Activated CD4-positive, alpha-beta memory T cell treated with anti-CD3 and anti-CD28 coated beads, Interleukin-2, amount 10 ng/mL, durations not matched to agents 7 days and 5 days (primary cell): Measurements from ENCODE around the gene GIGYF2. TPM values are rescaled to one million over a fixed set of nuclear protein-coding genes. Genes with fewer than 3 reads are reported as not detected.

Source experiments
- CTCF ChIA-PET: fragments of 350-600 bp; sonication (Branson Sonifier 250); formaldehyde crosslinking; loops from one replicate; lab custom pipeline; 2021; ENCODE audit warnings: antibody characterized with exemption, inconsistent platforms; lab: Charles Lee
- POLR2A ChIA-PET: fragments of 350-600 bp; sonication (Branson Sonifier 250); formaldehyde crosslinking; loops from one replicate; lab custom pipeline; 2021; ENCODE audit warnings: antibody characterized with exemption; lab: Charles Lee
- DNase-seq: peaks from one replicate; pipeline ENCODE4 v3.0.0-alpha.2; 2020
- H3K27ac Mint-ChIP-seq: one replicate; pipeline ENCODE4 v1.8.0; 2021; ENCODE audit warnings: mild to moderate bottlenecking, mixed read lengths
- H3K27me3 Mint-ChIP-seq: one replicate; pipeline ENCODE4 v1.8.0; 2021; ENCODE audit warnings: mixed read lengths
- H3K36me3 Mint-ChIP-seq: one replicate; pipeline ENCODE4 v1.8.0; 2021; ENCODE audit warnings: low read depth, mixed read lengths
- H3K4me1 Mint-ChIP-seq: one replicate; pipeline ENCODE4 v1.8.0; 2021; ENCODE audit warnings: mixed read lengths
- H3K4me3 Mint-ChIP-seq: one replicate; pipeline ENCODE4 v1.8.0; 2021; ENCODE audit warnings: mild to moderate bottlenecking, mixed read lengths
- H3K9me3 Mint-ChIP-seq: one replicate; pipeline ENCODE4 v1.8.0; 2021; ENCODE audit warnings: mixed read lengths
- total RNA-seq, 2 experiments: library from RNA; stranded (reverse); gene quantifications; one replicate each; pipeline ENCODE4 v1.2.3, GENCODE V29; 2021

GIGYF2 gene
- total RNA-seq, 2 experiments from 2014 or later = 56.5 to 59.9 TPM

DNA sequence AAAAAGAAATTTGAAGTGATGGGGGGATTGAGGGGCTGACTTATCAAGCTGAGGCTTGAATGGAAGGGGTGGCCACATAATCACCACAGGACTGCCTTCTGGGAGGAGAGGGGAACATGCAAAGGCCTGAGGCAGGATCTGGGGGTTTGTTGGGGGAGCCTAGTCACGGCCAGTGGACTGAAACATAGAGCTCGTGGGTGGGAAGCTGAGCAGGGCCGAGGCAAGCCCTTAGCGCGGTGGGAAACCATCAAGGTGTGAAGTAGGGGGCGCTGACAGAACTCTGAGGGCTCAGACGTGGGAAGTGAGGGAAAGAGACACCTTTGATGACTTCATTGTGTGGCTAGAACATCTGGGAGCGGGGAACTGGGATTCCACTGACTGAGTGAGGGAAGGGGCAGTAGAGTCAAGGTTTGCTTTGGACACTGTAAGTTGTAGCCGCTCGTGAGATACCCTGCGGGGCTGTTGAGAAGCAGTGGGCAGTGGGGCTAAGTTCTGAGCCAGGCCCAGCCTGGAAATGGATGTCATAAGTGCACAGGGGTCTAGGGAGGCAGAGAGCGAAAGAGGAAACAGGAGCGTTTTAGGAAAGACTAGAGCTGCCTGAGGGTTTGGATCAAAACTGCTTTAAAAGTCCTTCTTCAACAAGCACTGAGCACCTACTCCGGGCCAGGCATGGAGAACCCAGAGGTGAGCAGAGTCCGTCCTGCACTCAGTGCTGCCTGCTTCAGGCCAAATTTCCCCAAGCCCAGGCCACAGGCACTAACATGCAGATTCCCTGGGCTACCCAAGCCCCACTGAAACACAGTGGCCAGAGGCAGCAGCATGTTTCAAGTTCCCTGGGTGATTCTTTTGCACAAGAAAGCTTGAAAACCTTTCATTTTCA is 172.2 kb downstream of the GIGYF2 start:
- H3K4me3 Mint-ChIP-seq = no peak overlapping the region
- no peak for DNase-seq
- H3K9me3 Mint-ChIP-seq = no peaks in the 10 kb centered on the region
- no peaks in the 10 kb centered on the region for H3K27me3 Mint-ChIP-seq
- POLR2A ChIA-PET = no interaction called here
- CTCF ChIA-PET = no interaction called here
- no peaks in the 10 kb centered on the region for H3K4me1 Mint-ChIP-seq
- H3K36me3 Mint-ChIP-seq = no peaks in the 10 kb centered on the region
- H3K27ac Mint-ChIP-seq = no peak overlapping the region

GRCh38 chr2:232870018-232870765 is 173.1 kb downstream of the GIGYF2 start, which contains the start of gene SNORC:
Gene SNORC (plus strand): TSS chr2:232870264. CDS start chr2:232870342, 78 bp downstream.
- POLR2A ChIA-PET = no interaction called here
- H3K4me3 Mint-ChIP-seq = no peak within 1 kb of the TSS
- CTCF ChIA-PET = no interaction called here
- H3K27me3 Mint-ChIP-seq = peaks cover 2% of the 10 kb centered on the region
- no peaks in the 10 kb centered on the region for H3K4me1 Mint-ChIP-seq
- DNase-seq = no peak
- H3K9me3 Mint-ChIP-seq = no peaks in the 10 kb centered on the region
- H3K36me3 Mint-ChIP-seq = no peaks in the 10 kb centered on the region
- H3K27ac Mint-ChIP-seq = no peak within 1 kb of the TSS

DNA sequence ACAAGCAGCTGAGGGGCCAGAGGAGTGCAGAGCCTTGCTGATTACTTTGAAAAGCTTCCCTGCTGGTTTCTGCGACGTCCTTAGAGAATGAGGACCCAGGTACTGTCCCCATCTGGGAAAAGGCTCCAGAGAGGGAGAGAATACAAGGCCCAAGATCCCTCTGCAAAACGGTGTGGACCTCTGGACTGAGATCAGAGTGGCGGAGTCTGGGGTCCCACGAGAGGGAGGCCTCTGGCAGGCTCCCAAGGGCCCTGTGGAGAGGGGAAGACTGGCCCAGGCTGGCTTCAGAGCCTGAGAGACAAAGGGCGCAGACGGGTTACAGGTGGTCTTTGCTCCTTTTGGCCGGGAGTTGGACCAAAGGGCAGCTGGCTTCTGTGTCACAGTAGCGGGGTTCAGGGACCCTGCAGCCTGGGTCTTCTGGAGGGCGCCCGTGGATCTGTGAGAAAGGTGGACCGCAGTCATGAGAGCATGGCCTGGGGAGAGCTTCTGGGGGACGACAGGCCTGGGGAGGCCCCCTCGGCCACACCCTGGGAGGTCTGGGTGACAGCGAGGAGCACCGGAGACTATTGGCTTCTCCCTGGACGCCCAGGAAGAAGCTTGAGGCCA is 173.7 kb downstream of the GIGYF2 start:
- no peak overlapping the region for H3K27ac Mint-ChIP-seq
- CTCF ChIA-PET = no interaction called here
- DNase-seq = no peak
- POLR2A ChIA-PET = no interaction called here
- no peaks in the 10 kb centered on the region for H3K36me3 Mint-ChIP-seq
- H3K9me3 Mint-ChIP-seq = no peaks in the 10 kb centered on the region
- H3K27me3 Mint-ChIP-seq = peaks cover 7% of the 10 kb centered on the region
- peaks cover 5% of the 10 kb centered on the region for H3K4me1 Mint-ChIP-seq
- H3K4me3 Mint-ChIP-seq = no peak overlapping the region

- no peak for DNase-seq
- no peaks in the 10 kb centered on the region for H3K36me3 Mint-ChIP-seq
- H3K4me3 Mint-ChIP-seq = no peak overlapping the region
- no peak overlapping the region for H3K27ac Mint-ChIP-seq
- H3K9me3 Mint-ChIP-seq = no peaks in the 10 kb centered on the region
- peaks cover 7% of the 10 kb centered on the region for H3K27me3 Mint-ChIP-seq
- ChIA-PET POLR2A (no interaction called here), CTCF (no interaction called here)
- peaks cover 5% of the 10 kb centered on the region for H3K4me1 Mint-ChIP-seq
These were observed 174.3 kb downstream of the GIGYF2 start for GRCh38 chr2:232871418-232871834.

DNA sequence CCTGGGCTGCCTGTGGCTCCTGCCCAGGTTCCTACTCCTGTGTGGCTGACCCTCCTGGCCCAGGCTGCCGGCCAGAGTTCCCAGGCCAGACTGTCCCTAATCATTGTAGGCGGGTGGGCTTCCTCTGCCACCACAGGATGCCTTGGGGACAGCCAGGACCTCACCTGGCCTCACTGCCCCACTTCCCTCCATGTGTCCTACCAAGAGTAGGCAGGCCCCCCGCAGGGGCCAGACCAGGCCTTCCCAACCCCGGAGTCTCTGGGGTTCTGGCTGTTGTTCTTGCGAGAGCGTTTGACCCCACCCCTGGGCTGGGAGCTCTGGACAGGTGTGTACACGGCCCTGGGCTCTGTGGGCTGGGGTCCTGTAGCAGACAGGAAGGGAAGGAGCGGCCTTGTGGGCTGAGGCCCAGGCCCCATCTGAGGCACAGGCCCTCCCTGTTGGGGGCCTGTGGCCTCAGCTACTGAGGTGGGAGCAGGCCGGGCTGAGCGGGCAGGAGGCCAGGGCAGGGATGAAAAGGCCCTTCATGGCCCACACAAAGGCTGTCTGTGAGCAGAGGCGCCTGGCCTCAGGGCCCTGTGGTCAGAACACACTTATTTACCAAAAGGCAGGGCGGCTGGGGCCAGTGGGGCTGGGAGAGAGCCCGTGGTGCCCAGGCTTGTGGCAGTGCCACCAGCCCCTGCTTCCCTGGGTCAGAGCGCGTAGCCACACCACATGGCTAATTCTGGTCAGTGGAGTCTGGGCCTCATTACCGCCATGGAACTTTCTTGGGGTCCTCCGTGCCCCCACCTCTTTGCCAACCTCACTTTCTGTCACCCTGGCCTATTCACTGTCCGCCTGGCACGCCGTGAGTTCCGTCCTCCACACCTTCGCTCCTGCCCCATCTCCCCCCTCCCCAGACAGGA is 175.0 kb downstream of the GIGYF2 start:
- ChIA-PET CTCF (no interaction called here), POLR2A (no interaction called here)
- Mint-ChIP-seq H3K36me3 (no peaks in the 10 kb centered on the region), H3K27ac (no peak overlapping the region), H3K4me3 (no peak overlapping the region), H3K9me3 (no peaks in the 10 kb centered on the region), H3K27me3 (peaks cover 7% of the 10 kb centered on the region), H3K4me1 (peaks cover 5% of the 10 kb centered on the region)
- DNase-seq = no peak

GRCh38 chr2:232872826-232873225 is 175.7 kb downstream of the GIGYF2 start:
- POLR2A ChIA-PET = no interaction called here
- H3K27me3 Mint-ChIP-seq = peaks cover 9% of the 10 kb centered on the region
- H3K4me3 Mint-ChIP-seq = no peak overlapping the region
- no peaks in the 10 kb centered on the region for H3K36me3 Mint-ChIP-seq
- no peak for DNase-seq
- peaks cover 5% of the 10 kb centered on the region for H3K4me1 Mint-ChIP-seq
- CTCF ChIA-PET = no interaction called here
- H3K27ac Mint-ChIP-seq = no peak overlapping the region
- no peaks in the 10 kb centered on the region for H3K9me3 Mint-ChIP-seq

GRCh38 chr2:232873292-232873908 is 176.3 kb downstream of the GIGYF2 start:
- H3K9me3 Mint-ChIP-seq = no peaks in the 10 kb centered on the region
- POLR2A ChIA-PET = no interaction called here
- H3K27ac Mint-ChIP-seq = no peak overlapping the region
- no peak for DNase-seq
- H3K4me1 Mint-ChIP-seq = peaks cover 5% of the 10 kb centered on the region
- CTCF ChIA-PET = no interaction called here
- no peak overlapping the region for H3K4me3 Mint-ChIP-seq
- peaks cover 9% of the 10 kb centered on the region for H3K27me3 Mint-ChIP-seq
- no peaks in the 10 kb centered on the region for H3K36me3 Mint-ChIP-seq

DNA sequence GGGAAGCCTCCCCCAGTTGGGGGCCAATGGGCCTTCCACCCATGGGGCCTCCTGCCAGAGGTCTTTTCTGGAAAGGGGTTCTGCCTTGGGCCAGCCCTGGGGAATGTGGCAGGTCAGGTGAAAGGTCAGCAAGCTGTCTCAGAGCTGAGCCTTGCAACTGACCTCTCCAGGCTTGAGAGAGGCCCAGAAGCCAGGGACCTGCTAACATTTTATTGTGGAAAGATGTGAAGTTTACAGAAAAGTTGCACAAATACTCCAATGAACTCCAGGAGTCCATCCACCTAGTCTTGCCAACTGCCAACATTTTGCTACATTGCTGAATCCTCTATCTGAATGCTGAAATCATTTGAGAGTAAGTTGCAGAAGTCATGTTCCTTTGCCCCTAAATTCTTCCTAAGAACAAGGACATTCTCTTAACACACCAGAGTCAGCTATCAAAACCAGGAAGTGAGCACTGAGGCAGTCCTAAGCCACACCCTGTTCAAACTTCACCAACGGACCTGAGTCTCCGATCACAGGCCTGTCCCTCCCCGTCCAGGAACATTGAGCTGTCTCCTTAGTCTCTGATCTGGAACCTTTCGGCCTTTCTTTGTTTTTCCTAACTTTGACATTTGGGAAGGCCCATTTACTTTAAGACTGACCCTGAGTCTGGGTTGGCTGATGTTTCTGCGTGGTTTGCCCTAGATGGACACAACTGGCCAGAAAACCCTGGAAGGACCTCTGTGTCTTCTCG is 176.9 kb downstream of the GIGYF2 start:
- no peak for DNase-seq
- Mint-ChIP-seq H3K4me3 (no peak overlapping the region), H3K27ac (no peak overlapping the region), H3K36me3 (no peaks in the 10 kb centered on the region), H3K4me1 (peaks cover 5% of the 10 kb centered on the region), H3K9me3 (no peaks in the 10 kb centered on the region), H3K27me3 (peaks cover 9% of the 10 kb centered on the region)
- ChIA-PET CTCF (no interaction called here), POLR2A (no interaction called here)

DNA sequence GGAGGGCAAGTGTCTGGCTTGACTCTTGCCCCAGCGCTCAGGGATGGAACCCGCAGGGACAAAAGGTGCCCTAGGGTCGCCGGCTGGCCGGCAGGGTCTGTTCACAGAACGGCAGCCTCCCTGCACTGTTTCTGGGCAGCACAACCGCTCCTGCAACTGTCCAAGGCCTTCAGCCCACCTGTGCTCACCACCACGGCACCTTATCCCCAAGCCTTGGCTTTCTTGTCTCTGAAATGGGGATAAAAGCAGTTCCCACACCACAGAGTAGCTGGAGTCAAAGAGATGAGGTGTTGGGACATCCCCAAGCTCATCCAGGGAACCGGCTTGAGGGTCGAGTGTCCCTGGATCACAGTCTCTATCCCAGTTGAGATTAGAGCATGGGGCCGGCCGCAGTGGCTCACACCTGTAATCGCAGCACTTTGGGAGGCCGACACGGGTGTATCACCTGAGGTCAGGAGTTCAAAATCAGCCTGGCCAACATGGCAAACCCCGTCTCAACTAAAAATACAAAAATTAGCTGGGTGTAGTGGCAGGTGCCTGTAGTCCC is 177.6 kb downstream of the GIGYF2 start:
- Mint-ChIP-seq H3K4me1 (peaks cover 5% of the 10 kb centered on the region), H3K27ac (no peak overlapping the region), H3K27me3 (peaks cover 9% of the 10 kb centered on the region), H3K4me3 (peak overlapping the region; percentile 57), H3K36me3 (no peaks in the 10 kb centered on the region), H3K9me3 (no peaks in the 10 kb centered on the region)
- ChIA-PET CTCF (no interaction called here), POLR2A (no interaction called here)
- DNase-seq = no peak

DNA sequence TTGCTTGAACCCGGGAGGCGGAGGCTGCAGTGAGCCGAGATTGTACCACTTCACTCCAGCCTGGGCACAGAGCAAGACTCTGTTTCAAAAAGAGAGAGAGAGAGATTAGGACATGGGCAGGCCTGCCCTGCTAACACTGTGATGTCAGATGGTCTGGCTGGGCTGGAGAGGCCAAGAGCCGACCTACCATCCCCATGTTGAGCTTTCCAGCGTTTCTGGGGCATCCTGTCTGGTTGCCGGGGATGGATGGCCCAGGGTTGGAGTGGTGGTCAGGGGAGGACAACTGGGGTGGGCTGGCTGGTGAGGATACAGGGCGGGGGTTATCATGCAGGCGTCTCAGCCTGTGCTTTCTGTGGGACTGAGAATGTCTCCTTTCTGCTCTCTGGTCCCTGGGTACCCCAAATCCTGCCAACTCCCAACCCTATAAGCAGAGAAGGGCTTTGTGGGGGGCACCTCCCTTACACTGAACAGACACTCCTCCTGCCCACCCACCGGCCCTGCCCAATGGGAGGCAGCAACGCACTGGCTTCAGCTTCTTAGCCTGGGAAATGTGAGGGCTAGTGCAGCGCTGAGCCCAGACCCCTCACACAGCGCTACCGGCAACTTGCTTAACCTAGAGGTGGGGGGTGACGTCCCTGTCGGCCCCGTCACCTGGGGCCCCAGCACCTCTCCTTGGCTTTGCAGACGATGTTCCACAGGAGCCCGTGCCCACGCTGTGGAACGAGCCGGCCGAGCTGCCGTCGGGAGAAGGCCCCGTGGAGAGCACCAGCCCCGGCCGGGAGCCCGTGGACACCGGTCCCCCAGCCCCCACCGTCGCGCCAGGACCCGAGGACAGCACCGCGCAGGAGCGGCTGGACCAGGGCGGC is 178.4 kb downstream of the GIGYF2 start:
- no peaks in the 10 kb centered on the region for H3K36me3 Mint-ChIP-seq
- no peaks in the 10 kb centered on the region for H3K9me3 Mint-ChIP-seq
- H3K4me3 Mint-ChIP-seq = peak overlapping the region; percentile 57
- ChIA-PET CTCF (no interaction called here), POLR2A (no interaction called here)
- peaks cover 5% of the 10 kb centered on the region for H3K4me1 Mint-ChIP-seq
- no peak for DNase-seq
- peaks cover 9% of the 10 kb centered on the region for H3K27me3 Mint-ChIP-seq
- no peak overlapping the region for H3K27ac Mint-ChIP-seq
